Mucosa of stomach (tissue), 1 donor: Measurements from ENCODE around the gene MED23.

Experiments used
- H3K27me3 ChIP-seq: one replicate; pipeline ENCODE4 v1.7.0; 2013; ENCODE audit warnings: mild to moderate bottlenecking, low read length; ENCODE audit not compliant: control insufficient read depth, insufficient read depth
- H3K36me3 ChIP-seq: one replicate; pipeline ENCODE4 v1.7.0; 2013; ENCODE audit warnings: low read length; ENCODE audit not compliant: control insufficient read depth, insufficient read depth
- H3K4me1 ChIP-seq: one replicate; pipeline ENCODE4 v1.7.0; 2013; ENCODE audit warnings: mild to moderate bottlenecking, low read length; ENCODE audit not compliant: control insufficient read depth, insufficient read depth
- H3K4me3 ChIP-seq: one replicate; pipeline ENCODE4 v1.7.0; 2013; ENCODE audit warnings: low read length
- H3K9ac ChIP-seq: one replicate; pipeline ENCODE4 v1.7.0; 2013; ENCODE audit warnings: mild to moderate bottlenecking, low read length, moderate library complexity
- H3K9me3 ChIP-seq: one replicate; pipeline ENCODE4 v1.7.0; 2013; ENCODE audit warnings: mild to moderate bottlenecking, low read length, moderate library complexity; ENCODE audit not compliant: control insufficient read depth
- donor health status: Pancreatic carcinoma.

The MED23 gene, protein sequence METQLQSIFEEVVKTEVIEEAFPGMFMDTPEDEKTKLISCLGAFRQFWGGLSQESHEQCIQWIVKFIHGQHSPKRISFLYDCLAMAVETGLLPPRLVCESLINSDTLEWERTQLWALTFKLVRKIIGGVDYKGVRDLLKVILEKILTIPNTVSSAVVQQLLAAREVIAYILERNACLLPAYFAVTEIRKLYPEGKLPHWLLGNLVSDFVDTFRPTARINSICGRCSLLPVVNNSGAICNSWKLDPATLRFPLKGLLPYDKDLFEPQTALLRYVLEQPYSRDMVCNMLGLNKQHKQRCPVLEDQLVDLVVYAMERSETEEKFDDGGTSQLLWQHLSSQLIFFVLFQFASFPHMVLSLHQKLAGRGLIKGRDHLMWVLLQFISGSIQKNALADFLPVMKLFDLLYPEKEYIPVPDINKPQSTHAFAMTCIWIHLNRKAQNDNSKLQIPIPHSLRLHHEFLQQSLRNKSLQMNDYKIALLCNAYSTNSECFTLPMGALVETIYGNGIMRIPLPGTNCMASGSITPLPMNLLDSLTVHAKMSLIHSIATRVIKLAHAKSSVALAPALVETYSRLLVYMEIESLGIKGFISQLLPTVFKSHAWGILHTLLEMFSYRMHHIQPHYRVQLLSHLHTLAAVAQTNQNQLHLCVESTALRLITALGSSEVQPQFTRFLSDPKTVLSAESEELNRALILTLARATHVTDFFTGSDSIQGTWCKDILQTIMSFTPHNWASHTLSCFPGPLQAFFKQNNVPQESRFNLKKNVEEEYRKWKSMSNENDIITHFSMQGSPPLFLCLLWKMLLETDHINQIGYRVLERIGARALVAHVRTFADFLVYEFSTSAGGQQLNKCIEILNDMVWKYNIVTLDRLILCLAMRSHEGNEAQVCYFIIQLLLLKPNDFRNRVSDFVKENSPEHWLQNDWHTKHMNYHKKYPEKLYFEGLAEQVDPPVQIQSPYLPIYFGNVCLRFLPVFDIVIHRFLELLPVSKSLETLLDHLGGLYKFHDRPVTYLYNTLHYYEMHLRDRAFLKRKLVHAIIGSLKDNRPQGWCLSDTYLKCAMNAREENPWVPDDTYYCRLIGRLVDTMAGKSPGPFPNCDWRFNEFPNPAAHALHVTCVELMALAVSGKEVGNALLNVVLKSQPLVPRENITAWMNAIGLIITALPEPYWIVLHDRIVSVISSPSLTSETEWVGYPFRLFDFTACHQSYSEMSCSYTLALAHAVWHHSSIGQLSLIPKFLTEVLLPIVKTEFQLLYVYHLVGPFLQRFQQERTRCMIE (N-terminal part only)

DNA sequence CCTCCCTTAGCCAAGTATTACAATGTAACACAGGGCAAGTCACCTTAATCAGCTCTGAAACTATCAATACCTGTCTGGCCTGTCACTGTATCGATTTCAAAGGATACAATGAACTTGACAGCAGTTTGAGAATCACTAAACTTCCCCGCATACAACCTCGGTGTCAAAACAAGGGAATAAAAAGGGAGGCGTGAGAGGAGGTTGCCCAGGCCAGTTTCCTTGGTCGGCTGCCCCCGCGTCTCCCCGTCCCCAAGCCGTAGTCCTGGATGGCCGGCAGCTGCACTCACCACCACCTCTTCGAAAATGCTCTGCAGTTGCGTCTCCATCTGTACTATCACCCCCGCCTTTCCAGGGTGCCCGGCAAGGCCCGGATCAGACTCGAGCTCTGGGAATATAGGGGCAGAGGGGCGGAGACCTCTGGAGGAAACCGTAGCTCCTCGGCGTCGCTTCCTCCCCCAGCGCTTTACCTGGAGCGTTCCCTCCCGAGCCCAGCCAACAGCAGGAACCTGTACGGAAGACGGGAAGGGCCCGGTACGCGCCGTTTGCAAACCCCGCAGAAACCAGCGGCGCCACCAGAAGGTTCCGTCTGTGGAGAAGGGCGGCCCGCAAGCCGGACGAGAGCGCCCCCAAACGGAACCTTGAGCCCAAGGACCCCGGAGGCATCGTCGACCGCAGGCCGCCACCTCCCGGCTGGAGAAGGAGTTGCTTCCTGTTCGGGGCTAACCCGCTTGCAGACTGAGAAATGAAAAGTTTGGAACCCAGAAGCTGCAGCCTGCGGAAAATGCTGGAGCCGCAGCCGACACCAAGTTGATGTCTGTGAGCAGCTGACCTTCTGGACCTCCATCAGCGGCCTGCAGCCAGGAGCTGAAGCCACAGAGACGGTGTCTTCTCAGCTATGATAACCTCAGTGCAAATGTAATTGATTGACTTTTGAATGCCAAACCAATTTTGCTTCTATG is at the start of gene MED23:
MED23 (minus strand) TSS at position 519 of the 959 bp plus-strand sequence; CDS start at position 326, 193 bp downstream.
- peak within 1 kb of the TSS; percentile 91 for H3K9ac ChIP-seq
- peaks cover 4% of the 10 kb centered on the region for H3K36me3 ChIP-seq
- no peaks in the 10 kb centered on the region for H3K27me3 ChIP-seq
- peak within 1 kb of the TSS; percentile 91 for H3K4me3 ChIP-seq
- no peaks in the 10 kb centered on the region for H3K9me3 ChIP-seq
- no peaks in the 10 kb centered on the region for H3K4me1 ChIP-seq

DNA sequence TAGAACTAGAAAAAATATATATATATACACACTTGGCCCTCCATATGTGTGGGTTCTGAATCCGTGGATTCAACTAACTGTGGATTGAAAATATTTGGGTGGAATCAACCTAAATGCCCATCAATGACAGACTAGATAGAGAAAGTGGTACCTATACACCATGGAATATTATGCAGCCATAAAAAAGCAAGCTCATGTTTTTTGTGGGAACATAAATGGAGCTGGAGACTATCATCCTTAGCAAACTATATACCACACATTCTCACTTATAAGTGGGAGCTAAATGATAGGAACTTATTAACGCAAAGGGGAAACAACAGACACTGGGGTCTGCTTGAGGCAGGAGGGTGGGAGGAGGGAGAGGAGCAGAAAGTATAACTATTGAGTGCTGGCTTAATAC is 45.1 kb upstream of the MED23 start:
- no peaks in the 10 kb centered on the region for H3K4me1 ChIP-seq
- no peaks in the 10 kb centered on the region for H3K9me3 ChIP-seq
- H3K36me3 ChIP-seq = no peaks in the 10 kb centered on the region
- H3K4me3 ChIP-seq = no peak overlapping the region
- no peaks in the 10 kb centered on the region for H3K27me3 ChIP-seq
- H3K9ac ChIP-seq = no peak overlapping the region

DNA sequence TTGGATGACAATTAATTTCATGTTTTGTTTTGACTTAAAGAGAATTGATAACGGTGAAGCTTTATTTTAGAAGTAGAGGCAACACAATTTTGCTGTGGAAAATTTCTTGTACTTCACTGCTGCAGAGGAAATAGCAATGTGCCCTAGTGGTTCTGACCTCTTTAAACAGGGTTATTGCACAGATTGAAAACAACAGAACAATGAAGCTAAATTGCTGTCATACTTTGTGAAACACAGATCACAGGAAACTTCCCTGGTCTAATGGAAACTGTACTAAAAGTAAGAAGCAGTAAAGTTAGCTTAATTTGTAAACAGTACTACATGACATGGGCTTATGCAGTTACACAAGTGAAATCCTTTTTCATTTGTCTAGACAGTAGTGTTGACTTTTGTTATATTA is 41.8 kb upstream of the MED23 start:
- Histone ChIP-seq H3K9ac (no peak overlapping the region), H3K27me3 (no peaks in the 10 kb centered on the region), H3K36me3 (no peaks in the 10 kb centered on the region), H3K4me3 (no peak overlapping the region), H3K9me3 (no peaks in the 10 kb centered on the region), H3K4me1 (no peaks in the 10 kb centered on the region)

DNA sequence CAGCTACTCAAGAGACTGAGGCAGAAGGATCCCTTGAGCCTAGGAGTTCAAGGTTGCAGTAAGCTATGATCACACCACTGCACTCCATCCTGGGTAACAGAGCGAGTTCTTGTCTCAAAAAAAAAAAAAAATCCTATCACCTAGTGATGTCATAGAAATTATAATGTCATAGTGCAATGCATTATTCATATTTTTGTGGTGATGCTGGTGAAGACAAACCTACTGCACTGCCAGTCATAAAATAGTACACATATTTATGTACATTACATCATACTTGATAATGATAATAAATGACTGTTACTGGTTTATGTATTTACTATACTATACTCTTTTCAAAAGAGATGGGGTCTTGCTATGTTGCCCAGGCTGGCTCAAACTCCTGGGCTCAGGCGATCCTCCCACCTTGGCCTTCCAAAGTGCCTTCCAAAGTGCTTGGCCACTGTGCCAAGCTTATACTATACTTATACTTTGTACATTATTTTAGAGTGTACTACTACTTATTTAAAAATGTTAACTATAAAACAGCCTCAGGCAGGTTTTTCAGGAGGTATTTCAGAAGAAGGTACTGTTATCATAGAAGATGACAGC is 35.6 kb upstream of the MED23 start:
- H3K36me3 ChIP-seq = no peaks in the 10 kb centered on the region
- no peak overlapping the region for H3K9ac ChIP-seq
- no peaks in the 10 kb centered on the region for H3K4me1 ChIP-seq
- H3K9me3 ChIP-seq = no peaks in the 10 kb centered on the region
- no peak overlapping the region for H3K4me3 ChIP-seq
- H3K27me3 ChIP-seq = no peaks in the 10 kb centered on the region

DNA sequence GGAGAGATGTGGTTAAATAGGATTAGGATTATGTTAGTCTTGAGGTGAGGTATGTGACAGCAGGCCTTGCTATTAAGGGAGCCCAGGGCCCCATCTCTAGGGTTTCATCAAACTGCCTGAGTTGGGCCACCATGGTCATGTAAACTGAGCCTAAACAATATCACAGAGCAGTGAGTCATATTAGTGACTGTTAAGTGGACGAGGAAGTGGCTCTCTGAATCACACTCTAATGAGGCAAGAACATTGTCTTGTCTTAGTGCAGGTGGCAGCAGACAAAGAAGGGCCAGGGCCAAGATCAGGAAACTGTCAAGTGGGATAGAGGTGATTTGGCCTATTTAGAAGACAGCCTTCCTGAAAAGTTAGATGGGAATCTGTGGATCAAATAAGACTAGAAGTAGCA is 32.2 kb upstream of the MED23 start:
- no peaks in the 10 kb centered on the region for H3K4me1 ChIP-seq
- no peaks in the 10 kb centered on the region for H3K27me3 ChIP-seq
- no peaks in the 10 kb centered on the region for H3K36me3 ChIP-seq
- H3K9ac ChIP-seq = no peak overlapping the region
- no peak overlapping the region for H3K4me3 ChIP-seq
- no peaks in the 10 kb centered on the region for H3K9me3 ChIP-seq

DNA sequence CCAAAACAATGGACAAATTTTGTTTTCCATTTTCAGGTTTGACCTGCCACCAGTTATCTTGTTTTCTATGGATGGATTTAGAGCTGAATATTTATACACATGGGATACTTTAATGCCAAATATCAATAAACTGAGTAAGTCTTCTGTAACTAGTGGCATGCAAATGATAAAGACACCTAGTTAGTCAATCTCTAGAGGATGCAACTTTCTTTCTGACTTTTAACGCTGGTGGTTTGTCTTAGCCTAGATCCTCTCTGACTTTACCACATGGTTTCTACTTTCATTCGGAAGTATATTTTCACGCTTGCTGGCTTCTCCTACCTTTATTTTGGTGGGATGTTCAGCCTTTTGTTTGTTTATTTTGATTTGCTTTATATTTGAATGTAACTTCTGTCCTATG is 30.2 kb upstream of the MED23 start:
- Histone ChIP-seq H3K9me3 (no peaks in the 10 kb centered on the region), H3K9ac (no peak overlapping the region), H3K27me3 (no peaks in the 10 kb centered on the region), H3K36me3 (no peaks in the 10 kb centered on the region), H3K4me3 (no peak overlapping the region), H3K4me1 (no peaks in the 10 kb centered on the region)

DNA sequence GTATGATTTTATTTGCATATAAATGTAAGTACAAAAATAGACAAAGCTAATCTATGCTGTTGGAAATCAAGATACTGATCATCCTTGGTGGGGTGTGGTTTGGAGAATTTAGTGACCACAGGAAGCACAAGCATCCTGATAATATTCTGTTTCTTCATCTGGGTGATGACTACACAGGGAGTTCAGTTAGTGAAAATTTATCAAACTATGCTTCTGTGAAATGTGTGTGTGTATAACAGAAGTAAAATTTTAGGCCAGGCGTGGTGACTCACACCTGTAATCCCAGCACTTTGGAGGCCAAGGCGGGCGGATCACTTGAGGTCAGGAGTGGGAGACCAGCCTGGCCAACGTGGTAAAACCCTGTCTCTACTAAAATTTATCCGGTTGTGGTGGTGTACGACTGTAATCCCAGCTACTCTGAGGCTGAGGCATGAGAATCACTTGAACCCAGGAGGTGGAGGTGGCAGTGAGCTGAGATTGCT is 29.6 kb upstream of the MED23 start:
- Histone ChIP-seq H3K4me1 (no peaks in the 10 kb centered on the region), H3K9ac (no peak overlapping the region)

DNA sequence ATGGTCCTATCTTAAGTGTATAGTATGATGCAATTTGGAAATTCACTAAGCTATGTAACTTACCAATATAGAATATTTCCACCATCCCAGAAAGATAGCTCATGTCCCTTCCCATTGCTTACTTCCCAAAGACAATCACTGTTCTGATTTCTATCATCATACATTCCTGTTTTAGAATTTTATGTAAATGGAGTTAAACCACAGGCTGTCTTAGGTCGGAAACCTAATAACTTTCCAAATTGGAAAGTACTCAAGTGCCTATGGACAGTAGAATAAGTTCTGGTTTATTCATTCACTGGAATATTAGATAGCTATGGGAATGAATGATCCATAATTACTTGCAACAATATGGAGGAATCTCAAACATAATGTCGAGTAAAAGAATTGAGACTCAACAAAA is 29.2 kb upstream of the MED23 start:
- H3K4me3 ChIP-seq = no peak overlapping the region
- H3K4me1 ChIP-seq = no peaks in the 10 kb centered on the region
- H3K9me3 ChIP-seq = no peaks in the 10 kb centered on the region
- H3K9ac ChIP-seq = no peak overlapping the region
- no peaks in the 10 kb centered on the region for H3K36me3 ChIP-seq
- no peaks in the 10 kb centered on the region for H3K27me3 ChIP-seq

More for the DNA sequence above, 29.6 kb upstream of the MED23 start:
- no peak overlapping the region for H3K4me3 ChIP-seq
- H3K27me3 ChIP-seq = no peaks in the 10 kb centered on the region
- no peaks in the 10 kb centered on the region for H3K36me3 ChIP-seq
- no peaks in the 10 kb centered on the region for H3K9me3 ChIP-seq

DNA sequence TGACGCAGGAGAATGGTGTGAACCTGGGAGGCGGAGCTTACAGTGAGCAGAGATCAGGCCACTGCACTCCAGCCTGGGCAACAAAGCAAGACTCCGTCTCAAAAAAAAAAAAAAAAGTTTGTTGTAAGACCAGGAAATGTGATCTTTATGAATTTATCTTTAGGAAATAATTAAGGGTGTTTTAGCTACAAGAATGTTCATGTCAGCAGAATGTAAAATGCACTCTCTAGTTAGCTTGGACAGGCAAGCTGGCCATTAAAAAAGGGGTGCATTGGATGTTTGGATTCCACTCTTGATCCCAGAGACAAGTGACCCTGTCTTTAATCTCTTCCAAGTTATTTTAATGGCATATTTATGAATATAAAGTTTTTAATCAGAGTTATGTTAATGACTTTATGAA is 28.6 kb upstream of the MED23 start:
- no peaks in the 10 kb centered on the region for H3K27me3 ChIP-seq
- H3K4me1 ChIP-seq = peaks cover 5% of the 10 kb centered on the region
- no peaks in the 10 kb centered on the region for H3K36me3 ChIP-seq
- H3K9me3 ChIP-seq = no peaks in the 10 kb centered on the region
- no peak overlapping the region for H3K4me3 ChIP-seq
- H3K9ac ChIP-seq = no peak overlapping the region

DNA sequence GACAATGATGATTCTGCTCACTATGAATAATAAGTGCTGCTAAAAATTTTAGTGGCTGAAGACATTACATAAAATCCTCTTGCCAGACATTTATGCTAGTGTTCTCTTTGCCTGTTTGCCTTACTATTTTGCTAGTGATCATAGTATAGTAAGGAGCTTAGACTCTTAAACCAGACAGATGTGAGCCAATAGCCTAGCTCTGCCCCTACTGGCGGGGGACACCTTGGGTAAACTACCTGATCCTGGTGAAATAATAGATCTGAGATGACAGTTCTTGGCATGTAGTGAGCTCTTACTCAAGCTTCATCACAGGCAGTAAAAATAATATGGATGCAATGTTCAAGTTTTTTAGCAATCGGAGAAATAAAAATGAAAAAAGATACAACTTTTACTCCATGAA is 27.9 kb upstream of the MED23 start:
- Histone ChIP-seq H3K27me3 (no peaks in the 10 kb centered on the region), H3K4me1 (peaks cover 13% of the 10 kb centered on the region), H3K9me3 (no peaks in the 10 kb centered on the region), H3K4me3 (no peak overlapping the region), H3K36me3 (no peaks in the 10 kb centered on the region), H3K9ac (no peak overlapping the region)

DNA sequence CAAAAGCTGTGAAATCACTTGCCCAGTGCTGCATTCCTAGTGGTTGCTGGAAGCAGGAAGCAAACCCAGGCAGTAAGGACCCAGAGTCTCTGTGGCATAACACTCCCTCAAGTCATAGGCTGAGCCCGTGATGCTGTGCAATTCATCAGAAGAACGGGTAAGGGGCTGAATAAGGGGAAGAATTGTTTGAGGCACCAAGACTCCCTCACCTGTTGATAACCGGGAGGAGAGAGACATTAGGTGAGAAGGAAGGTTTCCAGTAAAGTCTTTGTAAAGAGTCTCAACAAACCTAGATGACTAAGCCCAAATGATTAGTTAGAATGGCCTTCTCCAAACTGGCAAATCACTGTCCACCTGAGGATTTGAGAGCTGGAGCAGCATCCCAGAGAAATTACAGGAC is 27.3 kb upstream of the MED23 start:
- Histone ChIP-seq H3K27me3 (no peaks in the 10 kb centered on the region), H3K36me3 (no peaks in the 10 kb centered on the region), H3K4me3 (no peak overlapping the region), H3K4me1 (peaks cover 13% of the 10 kb centered on the region), H3K9ac (no peak overlapping the region), H3K9me3 (no peaks in the 10 kb centered on the region)
